DMS79 treated with DMSO at 0.1 percent for 48 hours (cell line): Measurements from ENCODE around the gene SLC16A10.

Experiments used
- DNase-seq: peaks from one replicate; lab custom pipeline; 2025; lab: John Stamatoyannopoulos, UW

SLC16A10 gene

DNA sequence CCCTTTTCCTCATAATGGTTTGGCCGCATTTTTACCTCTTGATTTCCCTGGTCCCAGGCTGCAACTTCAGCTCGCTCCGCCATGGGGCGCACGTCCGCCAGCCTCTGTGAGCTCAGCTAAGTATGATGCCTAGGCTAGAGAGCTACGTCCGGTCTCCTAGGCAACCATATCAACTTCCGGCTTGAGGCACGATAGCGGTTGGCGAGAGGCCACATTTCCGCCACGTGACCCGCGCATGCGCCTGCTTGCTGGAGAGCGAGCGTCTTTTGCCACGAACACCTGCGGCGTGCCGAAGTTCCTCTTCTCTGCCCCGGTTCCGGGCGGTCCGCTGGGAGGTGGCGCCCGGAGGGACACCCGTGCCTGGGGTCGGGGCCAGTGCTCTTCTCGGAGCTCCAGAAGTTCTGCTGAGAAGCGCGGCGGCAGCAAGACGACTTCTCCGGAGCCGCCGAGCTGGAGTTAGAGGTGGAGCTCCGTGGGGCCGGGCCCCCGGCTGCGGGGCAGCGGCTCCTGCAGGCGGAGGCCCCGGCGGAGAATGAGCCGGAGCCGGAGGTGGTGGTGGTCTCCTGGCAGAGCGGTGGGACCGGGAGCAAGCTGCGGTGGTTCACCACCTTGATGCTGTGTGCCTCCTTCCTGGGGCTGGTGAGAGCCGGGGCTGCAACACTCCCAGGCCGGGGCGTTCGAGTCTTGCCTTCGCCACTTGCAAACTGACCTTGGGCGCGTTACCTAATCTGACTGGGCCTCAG lies 172.0 kb downstream of the SLC16A10 start:
- peak; percentile 98 for DNase-seq

DNA sequence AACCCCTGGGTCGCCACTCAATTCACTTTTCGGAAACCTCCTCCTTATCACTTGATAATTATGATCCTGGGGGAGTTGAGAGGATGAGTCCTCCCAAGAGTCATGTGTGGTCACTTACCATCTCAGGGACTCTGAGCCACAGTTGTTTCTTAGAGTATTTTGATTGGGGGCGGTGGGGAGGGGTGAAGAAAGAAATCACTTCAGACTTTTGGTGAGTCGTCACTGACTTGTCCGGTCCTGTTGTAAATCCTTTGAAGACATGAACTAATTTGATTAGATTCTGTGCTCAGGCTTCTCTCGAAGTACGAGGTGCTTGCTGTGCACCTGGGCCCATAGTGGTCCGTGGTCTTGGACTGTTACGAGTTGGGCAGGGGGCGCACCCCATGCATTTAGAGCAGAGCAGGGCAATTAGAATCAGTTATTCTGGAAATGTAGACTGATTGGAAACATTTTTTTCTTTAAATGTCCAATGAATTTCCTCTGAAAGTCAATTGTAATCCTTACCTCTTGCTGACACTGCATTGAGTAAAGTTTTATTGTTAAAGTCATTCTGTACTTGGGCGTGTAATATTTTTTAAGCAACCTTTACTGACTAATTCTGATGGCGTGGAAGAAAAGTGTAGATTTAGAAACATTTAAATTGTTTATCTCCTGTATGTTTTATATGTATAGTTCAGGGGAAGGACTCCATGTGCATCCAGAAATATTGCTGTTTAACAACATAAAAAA lies 173.4 kb downstream of the SLC16A10 start:
- DNase-seq = no peak

DNA sequence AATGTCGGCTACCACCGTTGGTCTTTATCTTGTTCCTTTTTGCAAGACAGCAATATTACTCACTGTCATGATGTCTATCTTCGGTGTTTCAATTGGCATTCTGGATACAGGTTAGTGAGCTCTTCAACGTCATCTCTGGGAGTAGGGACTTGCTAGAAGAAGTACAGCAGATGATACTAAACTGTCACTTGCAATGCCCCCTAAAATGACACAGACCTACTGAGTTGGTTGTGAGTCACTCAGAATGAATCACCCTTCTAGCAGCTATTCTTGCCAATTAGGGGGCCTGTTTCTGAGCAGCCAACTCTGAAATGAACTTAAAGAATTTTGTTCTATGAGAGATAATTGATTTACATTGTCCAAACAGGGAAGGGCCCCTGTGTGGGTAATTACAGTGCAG lies 176.5 kb downstream of the SLC16A10 start:
- no peak for DNase-seq

DNA sequence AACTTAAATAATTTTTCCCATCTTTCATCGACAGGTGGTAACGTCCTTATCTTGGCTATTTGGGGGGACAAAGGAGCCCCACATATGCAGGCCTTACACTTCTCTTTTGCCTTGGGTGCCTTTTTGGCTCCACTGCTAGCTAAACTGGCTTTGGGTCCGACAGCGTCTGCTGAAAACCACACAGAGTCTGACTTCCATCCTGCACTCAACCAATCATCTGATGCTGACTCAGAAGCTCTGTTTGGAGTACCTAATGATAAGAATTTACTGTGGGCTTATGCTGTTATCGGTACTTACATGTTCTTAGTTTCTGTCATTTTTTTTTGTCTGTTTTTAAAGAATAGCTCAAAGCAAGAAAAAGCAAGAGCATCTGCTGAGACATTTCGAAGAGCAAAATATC lies 178.5 kb downstream of the SLC16A10 start:
- DNase-seq = no peak

DNA sequence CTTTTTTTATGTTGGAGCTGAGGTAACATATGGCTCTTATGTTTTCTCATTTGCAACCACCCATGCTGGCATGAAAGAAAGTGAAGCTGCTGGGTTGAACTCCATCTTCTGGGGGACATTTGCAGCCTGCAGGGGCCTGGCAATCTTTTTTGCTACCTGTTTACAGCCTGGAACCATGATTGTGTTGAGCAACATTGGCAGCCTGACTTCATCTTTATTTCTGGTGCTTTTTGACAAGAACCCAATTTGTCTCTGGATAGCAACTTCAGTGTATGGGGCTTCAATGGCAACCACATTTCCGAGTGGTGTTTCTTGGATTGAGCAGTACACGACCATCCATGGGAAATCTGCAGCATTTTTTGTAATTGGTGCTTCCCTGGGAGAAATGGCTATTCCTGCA lies 179.0 kb downstream of the SLC16A10 start:
- no peak for DNase-seq

DNA sequence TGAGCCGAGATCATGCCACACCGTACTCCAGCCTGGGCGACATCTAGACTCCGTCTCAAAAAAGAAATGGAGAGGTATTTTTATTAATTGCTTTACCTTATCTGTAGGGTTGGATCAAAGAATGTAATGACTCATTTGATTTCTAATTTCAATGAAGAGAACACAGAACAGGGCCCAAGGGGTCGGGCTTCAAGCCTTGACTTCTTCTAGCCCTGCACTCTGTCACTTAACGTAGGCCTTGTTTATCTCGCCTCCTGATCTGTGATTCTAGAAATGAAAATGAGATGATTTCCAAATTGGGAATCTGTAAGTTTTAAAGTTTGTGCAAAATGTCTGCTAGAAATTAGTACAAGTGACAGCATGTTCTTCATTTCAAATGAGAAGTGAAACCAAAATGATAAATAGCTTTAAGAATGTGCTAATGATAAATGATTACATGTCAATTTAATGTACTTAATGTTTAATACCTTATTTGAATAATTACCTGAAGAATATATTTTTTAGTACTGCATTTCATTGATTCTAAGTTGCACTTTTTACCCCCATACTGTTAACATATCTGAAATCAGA lies 180.5 kb downstream of the SLC16A10 start:
- DNase-seq = no peak

DNA sequence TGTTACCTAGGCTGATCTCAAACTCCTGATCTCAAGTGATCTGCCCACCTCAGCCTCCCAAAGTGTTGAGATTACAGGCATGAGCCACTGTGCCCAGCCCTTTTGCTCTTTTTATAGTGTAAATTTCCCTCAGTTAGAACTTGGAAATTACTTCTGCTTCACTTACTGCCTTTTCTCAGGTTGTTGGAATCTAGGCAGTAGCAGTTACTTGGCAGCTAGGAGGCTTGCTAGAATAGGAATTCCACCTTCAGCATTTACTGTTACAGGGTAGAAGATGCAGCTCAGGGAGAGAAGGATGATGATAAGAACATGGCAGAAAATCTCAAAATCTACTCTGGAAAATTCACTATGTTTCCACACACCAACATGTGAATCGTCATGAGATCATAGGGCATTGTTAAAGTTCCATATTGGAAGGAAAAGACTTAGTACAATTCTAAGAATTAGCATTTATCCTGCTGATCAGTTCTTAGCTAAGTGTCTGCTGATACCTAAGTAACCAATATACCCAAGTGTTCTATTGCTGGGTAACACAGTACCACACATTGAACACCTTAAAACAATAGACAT lies 182.2 kb downstream of the SLC16A10 start:
- DNase-seq = no peak

DNA sequence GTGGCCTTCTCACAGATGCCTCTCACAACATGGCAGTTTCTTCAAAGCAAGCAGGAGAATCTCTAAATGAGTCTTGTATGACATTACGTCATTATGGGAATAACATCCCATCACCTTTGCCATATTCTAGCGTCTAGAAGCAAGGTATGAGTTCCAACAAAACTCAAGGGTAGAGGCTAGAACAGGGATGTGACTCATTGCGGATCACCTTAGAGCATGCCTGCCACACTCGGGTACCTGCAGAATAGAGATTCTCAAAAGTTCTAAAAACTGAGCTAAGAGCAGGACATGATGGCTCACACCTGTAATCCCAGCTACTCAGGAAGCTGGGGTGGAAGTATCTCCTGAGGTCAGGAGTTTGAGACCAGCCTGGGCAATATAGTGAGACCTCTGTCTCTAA lies 182.8 kb downstream of the SLC16A10 start:
- DNase-seq = no peak

DNA sequence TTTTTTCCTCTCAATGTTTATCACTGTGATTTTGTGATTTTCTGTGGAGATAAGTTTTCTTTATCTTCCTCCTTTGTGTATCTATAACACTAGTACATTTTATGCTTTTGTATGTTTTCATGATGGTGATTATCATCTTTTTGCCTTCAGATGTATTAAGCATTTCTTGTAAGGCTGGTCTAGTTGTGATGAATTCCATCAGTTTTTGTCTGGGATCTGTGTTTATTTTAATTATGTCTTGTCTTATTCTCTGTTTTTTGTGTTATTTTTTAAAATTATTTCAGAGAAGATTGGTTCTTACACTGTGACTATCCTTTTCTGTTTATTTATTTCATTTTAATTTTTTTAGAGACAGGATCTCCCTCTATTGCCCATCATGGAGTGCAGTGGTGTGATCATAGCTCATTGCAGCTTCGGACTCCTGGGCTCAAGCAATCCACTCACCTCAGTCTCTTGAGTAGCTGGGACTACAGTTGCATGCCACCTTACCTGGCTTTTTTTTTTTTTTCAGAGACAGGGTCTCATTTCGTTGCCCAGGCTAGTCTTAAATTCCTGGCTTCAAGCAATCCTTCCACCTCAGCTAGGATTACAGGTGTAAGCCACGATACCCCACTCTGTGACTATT lies 187.4 kb downstream of the SLC16A10 start:
- DNase-seq = no peak

DNA sequence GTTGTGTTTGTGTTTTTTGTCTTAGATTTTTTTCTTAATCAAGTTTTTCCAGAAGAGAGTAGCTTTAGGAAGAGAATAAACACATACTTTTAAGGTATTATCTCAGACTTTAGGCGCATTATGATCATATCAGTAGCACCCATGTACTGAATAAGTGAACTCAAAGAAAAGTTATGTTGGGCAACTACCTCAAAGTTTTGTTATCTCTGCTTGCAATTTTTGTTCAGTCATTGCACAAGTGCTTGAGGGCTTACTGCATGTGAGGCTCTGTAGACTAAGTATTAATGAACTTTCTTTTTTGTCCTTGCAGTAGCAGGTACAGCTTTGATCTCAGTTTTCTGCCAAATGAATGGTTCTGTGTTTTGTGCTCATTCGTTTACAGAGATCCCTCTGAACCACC lies 189.0 kb downstream of the SLC16A10 start:
- DNase-seq = no peak

DNA sequence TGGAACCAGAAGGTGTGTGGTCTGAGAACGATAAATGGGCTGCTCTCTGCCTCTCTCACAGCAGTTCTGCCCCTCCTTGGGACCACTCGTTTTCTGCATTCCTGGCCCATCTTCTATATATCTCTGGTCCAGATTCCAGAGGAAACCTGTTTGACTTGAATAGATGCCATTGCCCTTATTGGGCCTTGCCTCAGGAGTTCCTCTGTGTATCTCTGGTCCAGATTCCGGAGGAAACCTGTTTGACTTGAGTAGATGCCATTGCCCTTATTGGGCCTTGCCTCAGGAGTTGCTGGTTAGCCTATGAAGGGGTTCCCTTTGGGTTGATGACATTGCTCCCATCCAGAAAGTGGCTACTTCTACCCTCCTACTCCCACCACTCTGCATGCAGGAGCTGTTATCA lies 189.4 kb downstream of the SLC16A10 start:
- DNase-seq = no peak

DNA sequence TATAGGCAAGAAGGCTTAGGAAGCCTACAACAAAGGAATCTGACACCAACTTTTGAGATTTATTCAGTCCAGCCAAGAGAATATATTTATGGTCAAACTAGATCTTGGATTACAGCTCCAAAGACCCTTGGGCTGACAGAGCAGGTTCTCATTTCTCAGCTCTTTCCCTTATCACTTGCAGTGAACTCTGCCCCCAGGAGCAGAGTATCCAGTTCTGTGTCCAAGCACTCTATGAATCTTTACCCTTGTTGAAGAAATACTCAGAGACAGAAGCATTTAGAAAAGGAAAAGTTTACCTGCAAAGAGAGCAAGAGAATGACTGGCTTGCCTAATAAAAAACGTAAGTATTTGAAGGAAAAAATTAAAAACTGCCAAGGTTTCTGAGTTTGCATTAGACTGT lies 190.5 kb downstream of the SLC16A10 start:
- no peak for DNase-seq

DNA sequence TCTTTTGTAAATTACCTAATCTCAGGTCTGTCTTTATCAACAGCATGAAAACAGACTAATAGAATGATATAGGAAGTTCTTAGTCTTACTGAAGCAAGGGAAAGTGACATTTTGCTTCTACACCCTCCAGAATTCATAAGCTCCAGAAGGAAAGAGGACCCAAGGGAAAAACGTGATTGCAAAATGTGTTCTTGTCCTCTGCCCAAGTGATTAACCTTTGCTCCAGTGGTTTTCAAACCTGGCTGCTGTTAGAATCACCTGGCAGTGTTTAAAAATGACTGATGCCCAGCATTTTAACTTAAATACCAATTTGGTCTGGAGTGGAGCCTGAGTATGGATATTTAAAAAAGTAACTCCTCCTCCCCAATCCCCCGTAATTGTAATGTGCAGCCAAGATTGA lies 191.4 kb downstream of the SLC16A10 start:
- DNase-seq = no peak

DNA sequence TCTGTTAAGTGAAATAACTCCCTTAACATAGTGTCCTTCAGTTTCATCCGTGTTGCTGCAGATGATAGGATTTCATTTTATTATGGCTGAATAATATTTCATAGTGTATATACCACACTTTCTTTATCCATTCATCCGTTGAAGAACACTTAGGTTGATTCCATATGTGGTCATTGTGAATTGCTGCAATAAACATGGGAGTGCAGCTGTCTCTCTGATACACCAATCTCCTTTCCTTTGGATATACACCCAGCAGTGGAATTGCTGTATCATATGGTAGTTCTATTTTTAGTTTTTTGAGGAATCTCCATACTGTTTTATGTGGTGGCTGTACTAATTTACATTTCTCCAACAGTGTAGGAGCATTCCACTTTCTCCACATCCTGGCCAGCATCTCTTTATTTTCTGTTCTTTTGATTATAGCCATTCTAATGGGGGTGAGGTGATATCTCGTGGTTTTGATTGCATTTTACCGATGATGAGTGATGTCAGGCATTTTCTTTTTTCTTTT lies 193.2 kb downstream of the SLC16A10 start:
- no peak for DNase-seq
